Endodermal cell (in vitro differentiated cells): ENCODE measurements around the gene CARD8. TPM values are rescaled to one million over a fixed set of nuclear protein-coding genes. Genes with fewer than 3 reads are reported as not detected.

ENCODE experiments used
- DNase-seq: peaks from one replicate; pipeline ENCODE4 v3.0.0-alpha.2; 2017
- H3K27ac ChIP-seq: 2 replicates; pipeline ENCODE4 v1.5.1; 2013; ENCODE audit warnings: mild to moderate bottlenecking, low read depth, low read length, moderate library complexity
- H3K27me3 ChIP-seq: 2 replicates; pipeline ENCODE4 v1.6.1; 2013; ENCODE audit warnings: mild to moderate bottlenecking, low read length, moderate library complexity; ENCODE audit not compliant: insufficient read depth, control insufficient read depth, poor library complexity, severe bottlenecking
- H3K36me3 ChIP-seq: 2 replicates; pipeline ENCODE4 v1.7.0; 2013; ENCODE audit warnings: mild to moderate bottlenecking, low read length, moderate library complexity; ENCODE audit not compliant: control insufficient read depth, insufficient read depth
- H3K4me1 ChIP-seq: one replicate; pipeline ENCODE4 v1.7.0; 2013; ENCODE audit warnings: low read length; ENCODE audit not compliant: control insufficient read depth, insufficient read depth
- H3K4me3 ChIP-seq: 2 replicates; pipeline ENCODE4 v1.5.1; 2013; ENCODE audit warnings: mild to moderate bottlenecking, low read length, moderate library complexity
- H3K9ac ChIP-seq: 2 replicates; pipeline ENCODE4 v1.6.1; 2013; ENCODE audit warnings: mild to moderate bottlenecking, low read length, moderate library complexity; ENCODE audit not compliant: poor library complexity, severe bottlenecking; ENCODE audit errors: extremely low read depth
- H3K9me3 ChIP-seq: 2 replicates; pipeline ENCODE4 v1.6.1; 2013; ENCODE audit warnings: mild to moderate bottlenecking, low read length, moderate library complexity; ENCODE audit not compliant: control insufficient read depth
- H3K27ac Mint-ChIP-seq: 2 replicates; pipeline ENCODE4 v1.8.0; 2020; ENCODE audit warnings: mixed read lengths
- H3K27me3 Mint-ChIP-seq: 2 replicates; pipeline ENCODE4 v1.8.0; 2021; ENCODE audit warnings: mild to moderate bottlenecking, mixed read lengths; ENCODE audit not compliant: insufficient read depth
- H3K36me3 Mint-ChIP-seq: 2 replicates; pipeline ENCODE4 v1.8.0; 2020; ENCODE audit warnings: low read depth, mixed read lengths
- H3K4me1 Mint-ChIP-seq: 2 replicates; pipeline ENCODE4 v1.8.0; 2020; ENCODE audit warnings: mixed read lengths
- H3K4me3 Mint-ChIP-seq: 2 replicates; pipeline ENCODE4 v1.8.0; 2020; ENCODE audit warnings: mild to moderate bottlenecking, moderate library complexity, mixed read lengths
- H3K9me3 Mint-ChIP-seq: 2 replicates; pipeline ENCODE4 v1.8.0; 2020; ENCODE audit warnings: mild to moderate bottlenecking, mixed read lengths
- CTCF ChIP-seq: fragments of 200-600 bp; sonication (generic); conservative IDR thresholded peaks from 2 replicates; pipeline ENCODE4 v1.5.0; 2021; ENCODE audit warnings: antibody characterized with exemption, mild to moderate bottlenecking
- WGBS, 2 experiments: methylation state at CpG; one replicate each; pipeline versions ENCODE4 v1.1.5 to v1.1.7; 2013; ENCODE audit warnings: missing lambda C conversion rate in 2 of 2, mixed read lengths in 1 of 2; ENCODE audit not compliant: insufficient coverage in 1 of 2, insufficient read length in 1 of 2; 5-methylcytosine and 5-hydroxymethylcytosine counted together
- total RNA-seq, 2 donors: library from RNA; stranded (reverse); fragmentation: NEBNext Ultra II Directional in 1 of 2; extraction: Animal tissue kit (Norgen Biotek cat#: 25700) in 1 of 2; gene quantifications; 2 replicates in 1 of 2; 3 replicates in 1 of 2; pipeline ENCODE4 v1.2.1, GENCODE V29; 2021

Gene CARD8
- total RNA-seq, 2 donors from 2014 or later, result 34.0 to 44.6 TPM

GRCh38 chr19:48284896-48285295 is 29.2 kb upstream of the CARD8 start:
- Histone ChIP-seq H3K4me3 (no peak overlapping the region), H3K27ac (no peak overlapping the region), H3K4me1 (no peaks in the 10 kb centered on the region), H3K36me3 (peaks cover 67% of the 10 kb centered on the region), H3K27me3 (no peaks in the 10 kb centered on the region), H3K9me3 (peaks cover 41% of the 10 kb centered on the region), H3K9ac (no peak overlapping the region)
- 87 to 96% methylated on average over 4 of the region's 4 CpGs for WGBS, 2 experiments
- Mint-ChIP-seq H3K4me3 (no peak overlapping the region), H3K36me3 (peaks cover 80% of the 10 kb centered on the region), H3K27me3 (peaks cover 17% of the 10 kb centered on the region), H3K4me1 (peaks cover 4% of the 10 kb centered on the region), H3K27ac (no peak overlapping the region), H3K9me3 (peaks cover 64% of the 10 kb centered on the region)
- DNase-seq, result no peak
- TF ChIP-seq CTCF, result no peak

GRCh38 chr19:48283908-48284307 is 28.2 kb upstream of the CARD8 start:
- Mint-ChIP-seq H3K4me1 (no peaks in the 10 kb centered on the region), H3K4me3 (no peak overlapping the region), H3K36me3 (peaks cover 79% of the 10 kb centered on the region), H3K27ac (no peak overlapping the region), H3K9me3 (peaks cover 61% of the 10 kb centered on the region), H3K27me3 (peaks cover 13% of the 10 kb centered on the region)
- 96 to 99% methylated on average over 7 of the region's 7 CpGs for WGBS, 2 experiments
- no peaks in the 10 kb centered on the region for H3K4me1 ChIP-seq
- no peak overlapping the region for H3K9ac ChIP-seq
- no peak overlapping the region for H3K27ac ChIP-seq
- no peak for TF ChIP-seq CTCF
- no peak for DNase-seq
- H3K27me3 ChIP-seq, result no peaks in the 10 kb centered on the region
- no peak overlapping the region for H3K4me3 ChIP-seq
- peaks cover 71% of the 10 kb centered on the region for H3K36me3 ChIP-seq
- H3K9me3 ChIP-seq, result peaks cover 41% of the 10 kb centered on the region

- 94 to 98% methylated on average over 7 to 9 of the region's 9 CpGs for WGBS, 2 experiments
- Mint-ChIP-seq H3K36me3 (peaks cover 63% of the 10 kb centered on the region), H3K4me3 (no peak overlapping the region), H3K4me1 (no peaks in the 10 kb centered on the region), H3K27me3 (no peaks in the 10 kb centered on the region), H3K9me3 (peaks cover 28% of the 10 kb centered on the region), H3K27ac (no peak overlapping the region)
- no peak overlapping the region for H3K4me3 ChIP-seq
- DNase-seq, result no peak
- peaks cover 39% of the 10 kb centered on the region for H3K36me3 ChIP-seq
- no peaks in the 10 kb centered on the region for H3K27me3 ChIP-seq
- H3K9me3 ChIP-seq, result peaks cover 20% of the 10 kb centered on the region
- TF ChIP-seq CTCF, result no peak
- no peak overlapping the region for H3K27ac ChIP-seq
- H3K4me1 ChIP-seq, result no peaks in the 10 kb centered on the region
- no peak overlapping the region for H3K9ac ChIP-seq
These were observed 24.0 kb upstream of the CARD8 start for GRCh38 chr19:48279747-48280146.
